Activated CD4-positive, alpha-beta T cell treated with anti-CD3 and anti-CD28 coated beads, Interleukin-2, amount 10 ng/mL, durations not matched to agents 24 days and 14 days (primary cell): ENCODE measurements around the gene TAS2R46. TPM values are rescaled to one million over a fixed set of nuclear protein-coding genes. Genes with fewer than 3 reads are reported as not detected.
"Not testable (repeated sequence)": the region's sequence is repeated elsewhere in the genome, so short reads cannot be mapped to it uniquely, and the experiment has no call there.

Experiments
- DNase-seq: peaks from one replicate; pipeline ENCODE4 v3.0.0; 2022
- H3K27ac Mint-ChIP-seq: one replicate; pipeline ENCODE4 v1.8.0; 2022; ENCODE audit warnings: mild to moderate bottlenecking, mixed read lengths
- H3K27me3 Mint-ChIP-seq: one replicate; pipeline ENCODE4 v1.8.0; 2022; ENCODE audit warnings: mixed read lengths
- H3K36me3 Mint-ChIP-seq: one replicate; pipeline ENCODE4 v1.8.0; 2022; ENCODE audit warnings: low read depth, mild to moderate bottlenecking, mixed read lengths
- H3K4me1 Mint-ChIP-seq: one replicate; pipeline ENCODE4 v1.8.0; 2021; ENCODE audit warnings: mixed read lengths
- H3K4me3 Mint-ChIP-seq: one replicate; pipeline ENCODE4 v1.8.0; 2022; ENCODE audit warnings: mild to moderate bottlenecking, moderate library complexity, mixed read lengths
- H3K9me3 Mint-ChIP-seq: one replicate; pipeline ENCODE4 v1.8.0; 2021; ENCODE audit warnings: mixed read lengths
- intact Hi-C: fragments of 100-400 bp; cut with micrococcal nuclease; formaldehyde crosslinking; loops from one replicate; pipeline ENCODE4 v1.15.1; 2023
- total RNA-seq: library from RNA; stranded (reverse); gene quantifications from 2 replicates; pipeline ENCODE4 v1.2.3, GENCODE V29; 2022

The TAS2R46 gene, protein sequence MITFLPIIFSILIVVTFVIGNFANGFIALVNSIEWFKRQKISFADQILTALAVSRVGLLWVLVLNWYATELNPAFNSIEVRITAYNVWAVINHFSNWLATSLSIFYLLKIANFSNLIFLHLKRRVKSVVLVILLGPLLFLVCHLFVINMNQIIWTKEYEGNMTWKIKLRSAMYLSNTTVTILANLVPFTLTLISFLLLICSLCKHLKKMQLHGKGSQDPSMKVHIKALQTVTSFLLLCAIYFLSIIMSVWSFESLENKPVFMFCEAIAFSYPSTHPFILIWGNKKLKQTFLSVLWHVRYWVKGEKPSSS
- total RNA-seq = 1.3 and 2.2 TPM in 2 replicates

DNA sequence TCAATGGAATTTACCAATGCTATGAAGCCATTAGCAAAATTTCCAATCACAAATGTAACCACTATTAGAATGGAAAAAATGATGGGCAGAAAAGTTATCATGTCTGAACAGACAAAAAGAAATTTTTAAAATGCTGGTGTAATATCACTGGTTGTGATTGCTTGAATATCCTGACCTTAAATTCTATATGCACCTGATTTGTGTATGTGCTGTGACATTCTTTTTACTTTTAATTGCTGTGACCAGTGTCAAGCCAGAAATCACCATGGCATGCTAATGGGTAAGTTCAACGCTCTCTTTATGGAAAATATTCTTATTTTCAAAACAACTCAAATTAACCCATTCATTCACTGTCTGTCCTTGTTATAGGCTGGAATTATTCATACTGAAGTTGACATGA is at the start of gene TAS2R46:
TSS of gene TAS2R46 (minus strand) at position 101 of the 400 bp plus-strand sequence. CDS start at position 101, 0 bp downstream.
- H3K4me1 Mint-ChIP-seq, DNase-seq, H3K4me3 Mint-ChIP-seq, H3K27me3 Mint-ChIP-seq, H3K27ac Mint-ChIP-seq, intact Hi-C loops, H3K9me3 Mint-ChIP-seq: not testable (repeated sequence)
- H3K36me3 Mint-ChIP-seq = peaks cover 11% of the 10 kb centered on the region

DNA sequence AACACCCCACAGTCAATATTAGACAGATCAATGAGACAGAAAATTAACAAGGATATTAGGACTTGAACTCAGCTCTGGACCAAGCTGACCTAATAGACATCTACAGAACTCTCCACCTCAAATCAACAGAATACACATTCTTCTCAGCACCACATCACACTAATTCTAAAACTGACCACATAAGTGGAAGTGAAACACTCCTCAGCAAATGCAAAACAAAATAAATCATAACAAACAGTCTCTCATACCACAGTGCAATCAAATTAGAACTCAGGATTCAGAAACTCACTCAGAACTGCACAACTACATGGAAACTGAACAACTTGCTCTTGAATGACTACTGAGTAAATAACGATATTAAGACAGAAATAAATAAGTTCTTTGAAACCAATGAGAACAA is 49.1 kb upstream of the TAS2R46 start:
- H3K4me3 Mint-ChIP-seq, H3K27me3 Mint-ChIP-seq, intact Hi-C loops, DNase-seq: not testable (repeated sequence)
- H3K36me3 Mint-ChIP-seq = peaks cover 76% of the 10 kb centered on the region
- peak overlapping the region; percentile 6 for H3K27ac Mint-ChIP-seq
- peaks cover 24% of the 10 kb centered on the region for H3K4me1 Mint-ChIP-seq
- peaks cover 50% of the 10 kb centered on the region for H3K9me3 Mint-ChIP-seq

DNA sequence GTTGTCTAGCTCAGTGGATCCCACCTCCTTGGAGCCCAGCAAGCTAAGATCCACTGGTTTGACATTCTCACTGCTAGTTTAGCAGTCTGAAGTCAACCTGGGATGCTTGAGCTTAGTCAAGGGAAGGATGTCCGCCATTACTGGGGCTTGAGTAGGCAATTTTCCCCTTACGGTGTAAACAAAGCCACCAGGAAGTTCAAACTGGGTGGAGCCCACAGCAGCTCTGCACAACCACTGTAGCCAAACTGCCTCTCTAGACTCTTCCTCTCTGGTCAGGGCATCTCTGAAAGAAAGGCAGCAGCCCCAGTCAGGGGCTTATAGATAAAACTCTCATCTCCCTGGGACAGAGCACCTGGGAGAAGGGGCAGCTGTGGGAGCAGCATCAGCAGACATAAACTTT is 46.8 kb upstream of the TAS2R46 start:
- Mint-ChIP-seq H3K9me3 (peaks cover 50% of the 10 kb centered on the region), H3K4me3 (no peak overlapping the region), H3K4me1 (peaks cover 22% of the 10 kb centered on the region), H3K27ac (no peak overlapping the region), H3K27me3 (no peaks in the 10 kb centered on the region), H3K36me3 (peaks cover 68% of the 10 kb centered on the region)
- DNase-seq = no peak
- intact Hi-C loops = no loop called here

GRCh38 chr12:11107719-11108118 is 45.6 kb upstream of the TAS2R46 start:
- no peak for DNase-seq
- Mint-ChIP-seq H3K4me1 (peaks cover 21% of the 10 kb centered on the region), H3K9me3 (peaks cover 43% of the 10 kb centered on the region), H3K36me3 (peaks cover 66% of the 10 kb centered on the region), H3K27ac (no peak overlapping the region), H3K4me3 (no peak overlapping the region), H3K27me3 (no peaks in the 10 kb centered on the region)
- intact Hi-C loops = no loop called here

DNA sequence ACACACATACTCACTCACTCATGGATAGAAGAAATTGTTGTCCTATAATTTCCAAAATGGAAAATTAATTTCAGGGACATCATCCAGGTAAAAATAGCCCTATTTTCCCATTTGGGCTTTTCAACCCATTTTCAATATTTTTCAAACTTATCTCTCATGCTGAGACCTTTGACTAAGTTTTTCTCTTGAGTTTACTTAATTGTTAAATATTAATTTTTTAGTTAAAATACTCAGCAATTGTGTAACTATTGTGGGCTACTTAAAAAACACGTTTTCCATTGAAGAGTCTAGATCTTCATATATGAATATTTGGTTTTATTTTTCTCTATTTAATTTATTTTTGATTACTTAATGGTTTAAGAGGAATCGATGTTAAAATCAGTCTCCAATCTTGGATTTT is 44.2 kb upstream of the TAS2R46 start:
- Mint-ChIP-seq H3K36me3 (peaks cover 57% of the 10 kb centered on the region), H3K4me1 (peaks cover 18% of the 10 kb centered on the region), H3K27me3 (no peaks in the 10 kb centered on the region), H3K4me3 (no peak overlapping the region), H3K27ac (no peak overlapping the region), H3K9me3 (peaks cover 31% of the 10 kb centered on the region)
- no peak for DNase-seq
- intact Hi-C loops = no loop called here

DNA sequence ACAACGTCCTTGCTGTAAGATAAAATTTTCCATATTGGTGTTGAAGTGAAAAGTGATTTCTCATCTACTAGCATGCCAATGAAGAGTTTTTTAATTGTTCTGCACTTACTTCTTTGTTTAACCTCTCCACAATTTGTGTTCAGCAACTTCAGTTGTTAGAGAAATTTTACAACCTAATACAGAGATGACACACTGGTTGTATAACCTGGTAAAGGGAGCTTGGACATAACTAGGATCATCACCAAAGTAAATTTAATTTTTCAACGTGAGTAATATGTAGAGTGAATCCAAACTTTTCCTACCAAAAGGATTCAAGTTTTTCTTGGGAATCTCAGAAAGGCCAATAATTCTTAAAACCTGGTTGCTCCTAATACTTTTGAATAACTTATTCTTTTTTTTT is 43.5 kb upstream of the TAS2R46 start:
- H3K9me3 Mint-ChIP-seq = peaks cover 28% of the 10 kb centered on the region
- no peak overlapping the region for H3K27ac Mint-ChIP-seq
- H3K27me3 Mint-ChIP-seq = no peaks in the 10 kb centered on the region
- peaks cover 53% of the 10 kb centered on the region for H3K36me3 Mint-ChIP-seq
- DNase-seq = no peak
- no peak overlapping the region for H3K4me3 Mint-ChIP-seq
- H3K4me1 Mint-ChIP-seq = peaks cover 15% of the 10 kb centered on the region
- intact Hi-C loops = no loop called here

- DNase-seq, H3K27ac Mint-ChIP-seq, H3K4me3 Mint-ChIP-seq, H3K4me1 Mint-ChIP-seq, intact Hi-C loops, H3K27me3 Mint-ChIP-seq: not testable (repeated sequence)
- H3K9me3 Mint-ChIP-seq = peaks cover 10% of the 10 kb centered on the region
- H3K36me3 Mint-ChIP-seq = peaks cover 25% of the 10 kb centered on the region
Measured at GRCh38 chr12:11094910-11095309, 32.8 kb upstream of the TAS2R46 start.

- Mint-ChIP-seq H3K27me3 (no peaks in the 10 kb centered on the region), H3K4me3 (no peak within 1 kb of the TSS), H3K4me1 (no peaks in the 10 kb centered on the region), H3K27ac (no peak within 1 kb of the TSS), H3K9me3 (no peaks in the 10 kb centered on the region), H3K36me3 (peaks cover 18% of the 10 kb centered on the region)
- DNase-seq = no peak
- intact Hi-C loops = no loop called here
Measured at GRCh38 chr12:11092128-11092527, 30.0 kb upstream of the TAS2R46 start, which contains the start of gene TAS2R43. Gene TAS2R43, minus strand, starts transcription at chr12:11092313. Its CDS starts 84 bp downstream, at chr12:11092229.

DNA sequence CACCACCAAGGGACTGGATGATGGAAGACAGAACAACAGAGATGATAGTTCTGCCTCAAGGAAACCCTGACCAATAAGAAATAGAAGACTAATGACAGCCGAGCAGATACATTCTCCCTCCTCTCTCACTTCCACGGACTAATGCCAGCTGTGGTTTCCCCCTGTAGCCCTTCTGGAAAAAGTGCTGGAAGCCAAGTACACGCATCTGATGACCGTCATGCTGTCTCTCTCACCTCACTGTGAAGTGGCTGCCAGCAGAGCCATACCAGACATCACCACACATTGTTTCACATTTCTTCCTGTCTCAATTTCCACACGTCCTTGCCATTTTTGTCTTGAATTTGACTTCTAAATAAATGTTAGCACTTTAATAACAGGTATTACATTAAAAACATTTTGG is 27.2 kb upstream of the TAS2R46 start:
- H3K36me3 Mint-ChIP-seq = peaks cover 19% of the 10 kb centered on the region
- no peak for DNase-seq
- H3K4me1 Mint-ChIP-seq = peaks cover 5% of the 10 kb centered on the region
- no peak overlapping the region for H3K4me3 Mint-ChIP-seq
- H3K9me3 Mint-ChIP-seq = no peaks in the 10 kb centered on the region
- intact Hi-C loops = loop anchor here (5.0 kb wide), 1 partner anchor 83 kb away; the partner anchor contains the start of gene SMIM10L1
- no peaks in the 10 kb centered on the region for H3K27me3 Mint-ChIP-seq
- no peak overlapping the region for H3K27ac Mint-ChIP-seq

GRCh38 chr12:11085419-11085818 is 23.3 kb upstream of the TAS2R46 start:
- Mint-ChIP-seq H3K27me3 (no peaks in the 10 kb centered on the region), H3K27ac (peak overlapping the region; percentile 63), H3K4me1 (peaks cover 5% of the 10 kb centered on the region), H3K36me3 (peaks cover 22% of the 10 kb centered on the region), H3K9me3 (peaks cover 8% of the 10 kb centered on the region), H3K4me3 (no peak overlapping the region)
- DNase-seq = no peak
- intact Hi-C loops = loop anchor here (2.0 to 5.0 kb wide), 2 partner anchors 49 to 87 kb away; partner anchors contain the start of genes SMIM10L1 and TAS2R30

GRCh38 chr12:11081987-11082386 is 19.9 kb upstream of the TAS2R46 start:
- DNase-seq = no peak
- Mint-ChIP-seq H3K9me3 (peaks cover 8% of the 10 kb centered on the region), H3K4me1 (peaks cover 5% of the 10 kb centered on the region), H3K36me3 (peaks cover 20% of the 10 kb centered on the region), H3K27ac (no peak overlapping the region), H3K27me3 (no peaks in the 10 kb centered on the region), H3K4me3 (no peak overlapping the region)
- intact Hi-C loops = no loop called here

DNA sequence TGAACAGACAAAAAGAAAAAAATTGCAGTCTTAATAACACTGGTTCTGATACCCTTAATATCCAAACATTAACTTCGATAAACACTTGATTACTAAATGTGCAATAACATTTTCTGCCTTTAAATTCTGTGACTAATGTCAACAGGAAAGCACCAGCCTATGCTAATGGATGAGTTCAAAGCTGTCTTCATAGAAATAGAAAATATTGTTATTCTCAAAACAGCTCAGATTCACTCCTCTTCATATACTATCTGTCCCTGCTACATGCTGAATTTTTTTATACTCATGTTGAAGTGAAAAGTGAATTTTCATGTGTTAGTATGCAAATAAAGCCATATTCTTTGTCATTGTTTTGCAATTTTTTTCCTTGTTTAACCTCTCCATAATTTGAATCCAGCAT is 16.2 kb upstream of the TAS2R46 start:
- Mint-ChIP-seq H3K4me1 (peaks cover 3% of the 10 kb centered on the region), H3K36me3 (peaks cover 15% of the 10 kb centered on the region), H3K4me3 (no peak overlapping the region), H3K9me3 (peaks cover 5% of the 10 kb centered on the region), H3K27ac (no peak overlapping the region), H3K27me3 (no peaks in the 10 kb centered on the region)
- intact Hi-C loops = no loop called here
- no peak for DNase-seq

DNA sequence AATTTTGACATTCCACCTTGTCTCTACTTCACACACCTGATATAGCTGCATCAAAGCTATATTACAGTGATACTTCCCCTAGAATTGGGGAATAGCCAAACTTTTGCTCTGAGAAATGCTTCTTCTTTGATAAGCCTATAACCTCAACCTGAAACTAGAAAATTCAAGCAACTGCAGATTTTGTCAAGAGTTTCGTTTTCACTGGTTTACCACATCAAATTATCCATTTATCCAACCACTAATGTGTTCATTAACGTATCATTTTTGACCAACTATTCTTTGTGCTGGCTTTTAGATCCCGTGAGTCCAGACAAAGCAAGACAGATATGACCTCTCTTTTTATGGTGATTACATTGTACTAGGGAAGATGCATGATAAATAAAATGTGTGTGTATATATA is 13.5 kb upstream of the TAS2R46 start:
- Mint-ChIP-seq H3K9me3 (no peaks in the 10 kb centered on the region), H3K4me1 (peaks cover 3% of the 10 kb centered on the region), H3K36me3 (peaks cover 13% of the 10 kb centered on the region), H3K27ac (no peak overlapping the region), H3K27me3 (no peaks in the 10 kb centered on the region), H3K4me3 (no peak overlapping the region)
- intact Hi-C loops = no loop called here
- no peak for DNase-seq

DNA sequence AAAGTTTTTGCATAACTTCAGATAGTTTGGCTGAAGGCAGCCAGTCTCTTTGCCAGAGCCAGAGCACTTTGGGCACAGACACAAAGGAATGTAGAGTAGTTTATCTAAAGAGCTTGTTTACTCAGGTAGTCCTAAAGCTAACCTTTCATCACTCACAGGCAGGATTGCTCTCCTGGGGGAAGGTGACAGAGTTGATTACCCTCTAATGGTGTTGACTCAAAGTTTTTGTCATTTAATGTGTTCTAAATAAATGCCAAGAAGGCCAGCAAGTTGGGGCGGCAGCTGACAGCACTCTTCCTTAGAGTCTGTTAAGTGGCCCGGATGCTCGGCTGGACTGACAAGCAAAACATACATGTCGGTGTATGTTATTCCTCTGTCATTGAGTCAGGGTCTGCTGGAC is 9.3 kb upstream of the TAS2R46 start:
- Mint-ChIP-seq H3K9me3 (no peaks in the 10 kb centered on the region), H3K4me1 (peaks cover 3% of the 10 kb centered on the region), H3K27ac (no peak overlapping the region), H3K27me3 (no peaks in the 10 kb centered on the region), H3K4me3 (no peak overlapping the region), H3K36me3 (peaks cover 18% of the 10 kb centered on the region)
- intact Hi-C loops = loop anchor here (5.0 kb wide), 1 partner anchor 54 kb away; no protein-coding TSS in a partner anchor
- no peak for DNase-seq
